ENCODE measurements around the gene FMNL1.

The FMNL1 gene

DNA sequence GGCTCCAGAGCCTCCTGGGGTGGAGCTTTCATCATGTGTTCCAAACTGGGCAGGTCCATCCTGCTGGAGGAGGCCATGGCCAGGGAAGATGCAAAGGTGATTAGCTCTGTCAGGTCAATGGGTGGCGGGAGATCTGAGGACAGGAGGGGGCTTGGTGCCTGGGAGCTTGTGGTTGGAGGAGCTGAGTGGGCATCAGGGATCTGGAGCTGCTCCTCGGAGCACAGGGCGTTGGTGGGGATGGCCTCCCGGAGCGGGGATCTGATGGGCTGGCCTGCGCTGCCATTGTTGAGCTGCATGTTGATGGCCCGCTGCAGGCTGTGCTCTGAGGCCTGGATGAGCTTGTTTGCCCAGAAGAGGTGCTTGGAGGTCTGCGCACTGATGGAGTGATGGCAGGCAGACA lies 33.7 kb downstream of the FMNL1 start:
- in situ Hi-C loops (cut with MboI; ENCODE audit: low sequenced_read_pairs) = no loop called here

DNA sequence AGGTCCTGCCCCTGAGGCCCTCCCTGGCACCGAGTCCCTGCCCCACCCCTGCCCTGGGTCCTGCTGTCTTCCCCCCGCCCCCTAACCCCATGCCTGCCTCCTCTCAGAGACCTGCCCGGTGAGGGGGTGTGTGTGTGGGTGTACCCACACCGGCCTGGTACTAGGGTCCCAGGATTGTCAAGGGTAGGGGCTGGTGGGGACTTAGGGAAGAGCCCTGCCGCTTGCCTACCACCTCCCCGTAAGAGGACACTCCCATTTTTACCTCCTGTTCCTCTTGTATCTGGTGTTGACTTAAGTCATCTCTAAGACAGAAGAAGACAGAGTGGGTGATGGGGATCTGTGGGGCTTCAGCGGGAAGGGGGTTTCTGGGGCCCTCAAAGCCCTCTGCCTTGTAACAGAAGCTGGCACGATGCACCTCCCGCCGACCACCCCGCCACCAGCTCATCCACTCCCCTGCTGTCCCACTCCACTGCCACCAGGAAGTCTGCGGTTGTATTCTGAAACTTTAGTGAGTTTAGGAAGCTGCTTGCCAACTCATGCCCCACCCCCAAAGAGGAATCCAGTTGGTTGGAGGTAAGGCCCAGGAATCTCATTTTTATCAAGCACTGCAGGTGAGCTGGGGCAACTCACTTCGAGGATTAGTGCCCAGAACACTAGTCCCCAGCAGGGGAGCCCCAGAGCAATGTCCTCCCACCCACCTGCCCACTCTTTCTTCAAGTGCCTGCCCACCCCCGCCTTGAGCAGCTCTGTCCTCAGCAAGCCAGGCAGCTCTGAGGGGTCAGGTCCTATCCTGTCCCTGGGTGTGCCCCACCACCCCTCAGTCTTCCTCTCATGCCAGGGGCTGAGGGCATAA lies 34.7 kb downstream of the FMNL1 start:
- in situ Hi-C loops (cut with MboI; ENCODE audit: low sequenced_read_pairs) = no loop called here

DNA sequence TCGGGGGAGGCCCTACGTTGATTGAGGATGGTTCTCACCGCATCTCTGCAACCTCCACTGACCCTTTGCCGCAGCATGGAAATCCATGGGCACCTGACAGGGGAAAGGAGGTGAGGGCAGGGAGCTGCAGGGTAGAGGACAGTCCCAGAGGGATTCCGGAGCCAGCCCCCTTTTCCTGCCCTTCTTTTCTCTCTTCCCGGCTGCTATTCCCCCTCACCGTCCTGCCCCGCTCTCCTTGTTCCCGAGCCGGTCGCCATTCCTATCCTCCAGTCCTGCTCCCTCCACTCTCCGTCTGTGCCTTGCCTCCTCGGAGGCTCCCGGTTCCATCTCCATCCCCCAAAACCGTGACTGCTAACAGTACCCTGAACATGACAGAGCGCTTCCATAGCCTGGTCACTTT lies 35.4 kb downstream of the FMNL1 start:
- in situ Hi-C loops (cut with MboI; ENCODE audit: low sequenced_read_pairs) = no loop called here

DNA sequence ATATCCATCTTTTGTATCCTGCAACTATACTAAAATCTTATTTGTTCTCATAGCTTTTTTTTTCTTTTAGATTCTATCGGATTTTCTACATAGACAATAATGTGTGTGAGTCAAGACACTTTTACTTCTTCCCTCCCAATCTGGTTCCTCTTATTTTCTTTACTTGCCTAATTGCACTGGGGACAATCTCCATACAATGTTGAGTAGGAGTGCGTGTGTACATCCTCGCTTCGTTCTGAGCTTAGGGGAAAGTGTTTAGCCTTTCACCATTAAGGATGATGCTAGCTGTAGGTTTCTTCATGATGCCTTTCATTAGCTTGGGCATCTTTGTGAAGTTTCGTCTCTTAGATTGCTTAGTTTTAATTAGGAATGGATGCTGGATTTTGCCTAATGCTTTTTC lies 37.3 kb downstream of the FMNL1 start:
- in situ Hi-C loops (cut with MboI; ENCODE audit: low sequenced_read_pairs) = no loop called here

DNA sequence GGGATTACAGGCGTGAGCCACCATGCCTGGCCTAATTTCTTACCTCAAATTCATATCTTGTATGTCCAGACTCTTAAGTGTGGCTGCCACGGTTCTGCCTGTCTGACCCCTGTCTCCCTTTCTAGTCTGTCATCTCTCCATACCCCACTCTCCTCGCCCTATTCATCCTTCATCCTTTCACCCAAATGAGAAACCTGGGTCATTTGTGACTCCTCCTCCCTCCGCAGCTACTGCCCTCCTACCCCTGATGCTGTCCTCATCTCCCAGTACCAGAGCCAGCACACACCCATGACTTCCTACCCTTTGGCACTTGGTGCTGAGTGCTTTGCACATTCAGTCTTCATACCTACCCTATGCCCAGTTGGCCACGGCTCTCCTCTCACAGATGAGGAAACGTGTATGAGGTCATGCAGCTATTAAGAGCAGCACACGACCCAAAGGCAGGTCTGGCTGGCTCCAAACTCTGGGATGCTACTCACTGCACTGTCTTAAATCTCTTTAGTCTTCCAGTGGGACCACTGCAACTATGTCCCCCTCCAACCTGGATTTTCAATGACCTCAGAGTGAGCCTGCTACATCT lies 38.6 kb downstream of the FMNL1 start:
- in situ Hi-C loops (cut with MboI; ENCODE audit: low sequenced_read_pairs) = no loop called here

DNA sequence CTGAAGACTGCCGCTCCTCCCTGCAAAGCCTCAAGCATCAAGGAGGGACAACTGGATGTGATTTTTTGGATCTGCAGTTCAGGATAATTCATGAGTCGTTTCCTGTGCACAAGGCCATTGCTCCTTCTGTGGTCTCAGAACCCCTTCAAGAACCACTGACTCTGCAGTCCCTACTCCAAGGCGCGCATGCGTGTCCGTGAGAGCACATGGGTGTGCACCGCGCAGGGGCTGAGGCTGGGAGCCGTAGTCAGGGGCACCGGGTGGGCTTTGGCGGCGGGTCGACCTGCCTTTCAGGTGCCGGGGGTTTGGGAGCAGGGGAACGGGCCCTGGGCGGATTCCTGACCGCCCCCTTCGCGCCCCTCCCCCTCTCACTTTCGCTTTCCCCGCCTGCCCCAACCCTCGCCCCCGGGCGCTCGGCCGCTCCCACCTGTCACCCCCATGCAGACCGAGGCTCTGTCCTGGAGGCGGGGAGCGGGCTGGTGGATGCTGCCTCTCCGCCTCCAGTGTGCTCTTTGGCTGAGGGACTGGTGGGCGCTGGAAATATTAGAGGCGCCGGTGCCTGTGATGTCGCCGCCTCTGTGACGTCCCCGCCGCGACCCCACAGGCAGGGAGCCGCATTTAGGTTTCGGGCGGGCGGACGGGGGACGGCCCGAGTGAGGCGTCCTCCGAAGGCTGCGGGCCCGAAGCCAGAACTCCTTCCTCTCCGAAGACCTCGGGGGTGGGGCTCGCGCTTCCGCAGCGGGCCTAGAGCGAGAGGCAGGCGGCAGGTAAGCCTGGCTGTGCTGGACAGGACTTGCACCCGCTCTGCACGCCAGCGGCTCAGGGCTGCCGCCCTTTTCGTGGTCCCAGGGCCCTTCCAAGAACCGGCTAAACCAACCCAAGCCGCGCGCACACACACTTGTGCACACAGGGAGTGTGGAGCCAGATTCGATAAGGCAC lies 40.2 kb downstream of the FMNL1 start, which contains the start of gene SPATA32:
Gene SPATA32, minus strand, starts transcription at position 518 of the 939 bp plus-strand sequence. Its CDS starts 78 bp downstream, at position 440.
- in situ Hi-C loops (cut with MboI; ENCODE audit: low sequenced_read_pairs) = no loop called here

DNA sequence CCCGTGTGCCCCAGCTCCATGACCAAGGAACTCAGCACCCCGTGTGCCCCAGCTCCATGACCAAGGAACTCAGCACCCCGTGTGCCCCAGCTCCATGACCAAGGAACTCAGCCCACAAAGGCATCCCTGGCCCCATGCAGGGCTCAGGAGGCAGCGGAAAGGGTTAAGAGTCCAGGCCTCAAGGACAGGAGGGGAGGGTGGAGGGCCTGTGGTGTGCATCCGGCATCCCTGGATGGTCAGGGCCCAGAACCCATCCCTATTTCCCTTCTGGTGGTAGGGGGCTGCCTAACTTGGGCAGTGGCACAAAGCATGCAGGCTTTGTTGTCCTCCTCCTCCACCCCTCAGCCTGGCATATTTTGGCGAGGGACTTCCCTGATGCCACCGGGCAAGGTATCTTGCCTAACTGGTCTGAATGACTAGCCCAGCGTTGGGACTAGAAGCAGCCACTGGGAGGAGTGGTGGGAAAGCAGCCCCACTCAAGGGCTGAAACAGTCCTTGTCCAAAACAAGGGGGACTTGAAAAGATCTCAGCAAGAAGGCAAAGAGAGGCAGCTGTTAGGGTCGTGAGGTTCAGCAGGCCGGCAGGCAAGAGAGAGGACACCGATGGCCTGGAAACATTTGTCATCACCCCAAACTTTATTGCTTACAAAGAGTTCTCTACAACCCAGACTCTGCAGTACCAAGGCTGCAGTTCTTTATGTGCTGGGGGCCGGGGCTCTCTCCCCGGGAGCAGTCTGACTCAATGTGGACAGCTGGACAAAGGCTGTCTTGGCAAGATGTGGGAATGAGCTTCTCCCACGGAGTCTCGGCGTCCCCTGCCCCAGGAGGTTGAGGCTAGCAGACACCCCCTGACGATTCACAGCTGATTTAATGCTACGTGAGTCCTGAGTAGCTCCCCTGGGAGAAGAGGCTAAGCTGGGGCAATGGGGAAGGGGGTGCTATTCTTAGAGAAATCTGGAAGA lies 41.1 kb downstream of the FMNL1 start:
- in situ Hi-C loops (cut with MboI; ENCODE audit: low sequenced_read_pairs) = no loop called here

DNA sequence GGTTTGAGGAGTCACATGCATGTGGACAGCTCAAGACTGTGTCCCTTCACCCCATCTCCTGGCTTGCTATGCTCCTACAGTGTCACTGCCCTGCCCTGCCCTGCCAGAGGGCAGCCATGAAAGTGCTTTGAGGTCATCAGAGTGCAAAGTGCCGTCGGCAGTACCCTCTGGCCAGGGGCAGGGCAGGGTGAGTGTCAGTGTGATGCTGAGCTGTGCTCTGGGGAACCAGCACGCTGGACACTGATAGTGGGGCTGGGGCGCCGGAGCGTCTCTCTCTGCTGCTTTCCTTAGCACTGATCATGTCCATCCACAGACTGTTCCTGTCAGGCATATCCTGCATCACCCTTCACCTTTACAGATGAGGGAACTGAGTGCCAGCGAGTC lies 41.8 kb downstream of the FMNL1 start:
- in situ Hi-C loops (cut with MboI; ENCODE audit: low sequenced_read_pairs) = no loop called here

DNA sequence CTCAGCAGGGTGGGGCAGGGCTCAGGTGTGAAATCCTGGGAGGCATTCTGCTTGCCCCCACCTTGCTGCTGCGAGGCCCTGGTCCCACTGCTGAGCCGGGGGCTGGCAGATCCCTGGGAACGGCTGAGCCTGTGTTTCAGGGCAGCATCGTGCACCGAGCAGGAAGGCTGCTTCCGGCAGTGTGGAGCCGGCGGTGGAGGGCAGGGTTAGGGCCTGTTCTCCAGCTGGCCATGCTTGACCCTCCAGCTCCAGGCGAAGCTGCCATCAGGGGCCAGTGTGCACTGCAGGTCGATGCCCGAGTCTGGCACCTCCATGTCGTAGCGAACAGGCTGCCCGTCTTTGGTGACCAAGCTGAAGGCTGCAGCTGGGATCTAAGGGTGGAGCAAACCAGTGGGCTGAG lies 42.7 kb downstream of the FMNL1 start:
- in situ Hi-C loops (cut with MboI; ENCODE audit: low sequenced_read_pairs) = no loop called here

DNA sequence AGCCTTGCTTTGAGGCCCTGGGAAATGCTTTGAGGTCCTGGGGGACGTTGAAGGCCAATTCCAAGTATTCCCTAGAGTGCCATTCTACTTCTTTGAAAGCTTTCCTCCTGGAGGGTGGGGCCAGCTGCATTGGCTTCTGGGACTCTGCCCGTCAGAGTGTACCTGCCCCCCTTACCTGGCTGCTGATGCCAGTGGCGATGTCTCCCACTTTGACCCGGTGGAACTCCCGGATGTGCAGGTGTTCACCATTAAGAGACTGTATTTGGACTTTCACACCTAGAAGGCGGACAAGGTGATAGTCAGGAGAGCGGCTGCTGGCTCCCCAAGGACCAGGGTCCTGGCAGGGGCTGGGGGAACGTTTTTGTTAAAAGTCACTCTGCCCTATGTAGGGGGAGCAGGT lies 43.3 kb downstream of the FMNL1 start:
- in situ Hi-C loops (cut with MboI; ENCODE audit: low sequenced_read_pairs) = no loop called here

DNA sequence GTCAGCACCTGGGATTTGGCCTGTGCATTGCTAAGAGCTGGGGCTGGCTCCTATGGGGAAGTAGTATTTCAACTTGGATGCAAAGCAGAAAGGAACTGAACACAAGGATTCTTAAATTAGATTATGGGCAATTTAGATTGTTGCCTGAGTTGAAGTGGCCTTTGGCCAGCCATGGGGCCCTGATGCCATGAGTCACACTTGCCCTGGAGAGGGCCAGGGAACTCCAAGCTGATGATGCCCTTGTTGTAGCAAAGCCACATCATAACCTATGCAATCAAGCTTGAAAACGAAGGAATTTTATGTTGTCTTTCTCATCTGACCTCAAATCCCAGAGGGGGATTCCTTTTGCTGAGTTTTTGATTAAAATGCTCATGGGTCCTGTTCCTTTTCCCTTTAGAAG lies 44.1 kb downstream of the FMNL1 start:
- in situ Hi-C loops (cut with MboI; ENCODE audit: low sequenced_read_pairs) = no loop called here

DNA sequence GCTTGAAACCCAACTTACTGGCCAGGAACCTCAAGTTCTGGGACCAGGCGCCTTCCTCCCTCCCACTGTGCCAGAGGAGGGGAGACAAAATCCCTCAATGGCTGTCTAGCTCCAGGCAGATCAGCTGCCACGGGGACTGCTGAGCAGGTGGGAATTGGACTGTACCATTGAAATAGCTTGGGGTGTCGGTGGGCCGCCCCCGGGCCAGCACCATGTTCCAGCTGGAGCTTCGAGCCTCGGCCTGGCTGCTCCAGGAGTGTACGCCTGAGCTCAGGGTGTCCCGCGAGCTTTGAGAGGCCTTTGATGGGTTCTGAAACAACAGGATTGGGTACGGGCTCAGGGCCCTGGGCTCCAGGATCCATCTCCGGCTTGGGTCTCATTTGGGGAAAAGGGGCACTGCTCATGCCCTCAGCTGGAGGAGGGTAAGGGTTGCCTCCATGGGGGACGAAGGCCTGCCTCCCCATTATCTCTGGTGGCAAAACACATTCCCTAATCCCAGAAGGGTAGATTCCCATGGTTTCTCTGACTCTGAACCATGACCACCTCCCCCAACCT lies 44.8 kb downstream of the FMNL1 start:
- in situ Hi-C loops (cut with MboI; ENCODE audit: low sequenced_read_pairs) = no loop called here

DNA sequence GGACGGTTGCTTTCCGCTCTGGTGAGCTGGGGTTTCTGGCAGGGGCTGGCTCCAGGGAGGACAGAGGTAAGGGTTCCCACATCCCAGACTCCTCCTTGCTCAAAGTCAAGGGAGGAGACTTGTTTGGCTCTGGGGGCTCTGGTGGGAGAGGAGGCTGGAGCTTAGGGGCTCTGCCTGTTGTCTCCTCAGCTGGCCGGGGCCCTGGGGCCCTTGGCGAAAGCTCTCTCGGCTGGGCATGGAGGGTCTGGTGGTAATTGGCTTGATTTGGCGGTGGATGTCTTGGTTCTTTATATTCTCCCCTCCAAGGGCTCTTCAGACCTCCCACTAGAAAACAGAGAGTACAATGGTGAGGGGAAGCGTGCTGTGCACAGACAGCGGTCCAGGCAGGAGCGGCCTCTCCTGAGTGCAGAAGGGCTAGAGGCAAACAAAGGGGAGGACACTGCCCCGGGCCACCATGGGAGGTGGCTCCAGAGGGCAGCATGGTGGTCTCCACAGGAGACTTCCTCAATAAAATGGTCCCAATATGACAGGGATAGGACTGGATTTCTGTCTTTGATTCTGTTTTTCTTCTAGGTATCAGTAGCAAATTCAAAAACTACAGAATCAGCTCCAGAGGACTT lies 45.9 kb downstream of the FMNL1 start:
- in situ Hi-C loops (cut with MboI; ENCODE audit: low sequenced_read_pairs) = no loop called here

DNA sequence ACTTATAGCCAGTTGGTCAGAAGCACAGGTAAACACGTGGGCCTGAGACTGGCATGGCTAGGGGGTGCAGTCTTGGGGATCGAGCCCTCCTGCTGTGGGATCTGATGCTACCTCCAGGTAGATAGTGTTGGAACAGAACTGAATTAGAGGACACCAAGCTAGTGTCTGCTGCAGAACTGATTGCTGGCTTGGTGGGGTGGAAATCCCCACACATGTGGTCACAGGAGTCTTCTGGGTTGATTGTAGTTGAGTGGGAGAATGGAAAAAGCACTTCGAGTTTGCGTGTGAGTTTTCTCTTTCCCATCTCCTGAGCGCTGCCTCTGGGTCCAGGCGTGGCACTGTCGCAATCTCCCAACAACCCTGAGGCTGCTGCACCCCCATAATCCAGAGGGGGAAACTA lies 48.2 kb downstream of the FMNL1 start:
- in situ Hi-C loops (cut with MboI; ENCODE audit: low sequenced_read_pairs) = no loop called here

DNA sequence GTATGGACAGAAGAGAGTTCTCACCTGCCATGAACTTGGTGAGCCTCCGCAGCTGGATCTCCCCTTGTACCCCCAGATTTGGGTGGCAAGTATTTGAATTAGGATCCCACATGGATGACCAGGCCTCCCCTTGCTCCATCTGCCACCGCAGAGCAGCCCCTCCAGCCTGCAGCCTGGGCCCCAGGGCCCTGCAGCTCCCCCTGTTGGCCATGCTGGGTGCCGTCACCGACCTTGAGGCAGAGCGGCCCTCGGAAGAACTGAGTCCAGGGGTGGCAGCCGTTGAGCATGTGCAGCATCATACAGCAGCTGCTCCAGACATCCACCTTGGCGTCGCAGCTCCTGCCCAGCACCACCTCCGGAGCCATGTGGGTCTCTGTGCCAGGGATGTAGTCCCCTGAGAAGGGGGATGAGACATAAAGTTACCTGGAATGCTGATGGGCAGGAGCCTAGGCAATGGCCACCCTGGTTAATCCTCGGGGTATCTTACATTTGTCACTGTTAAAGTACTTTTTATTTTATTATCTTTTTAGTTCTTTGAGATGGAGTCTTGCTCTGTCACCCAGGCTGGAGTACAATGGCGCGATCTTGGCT lies 49.2 kb downstream of the FMNL1 start:
- in situ Hi-C loops (cut with MboI; ENCODE audit: low sequenced_read_pairs) = no loop called here

DNA sequence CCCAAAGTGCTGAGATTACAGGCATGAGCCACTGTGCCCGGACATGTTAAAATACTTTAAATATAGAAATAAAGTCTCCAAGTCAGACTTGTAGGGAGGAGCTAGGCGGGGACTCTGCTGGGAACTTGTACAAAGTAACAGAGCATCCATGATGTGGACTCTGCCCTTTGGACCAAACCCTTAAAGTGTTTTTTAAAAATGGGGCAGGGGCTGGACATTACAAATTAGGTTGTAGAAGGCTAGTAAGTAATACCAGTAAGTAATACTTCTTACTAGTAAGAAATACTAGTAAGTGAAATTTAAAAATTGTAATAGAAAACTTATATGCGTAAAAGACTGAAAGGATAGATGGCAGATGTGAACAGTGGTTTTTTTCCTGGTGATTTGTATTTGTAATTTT lies 49.9 kb downstream of the FMNL1 start:
- in situ Hi-C loops (cut with MboI; ENCODE audit: low sequenced_read_pairs) = no loop called here

DNA sequence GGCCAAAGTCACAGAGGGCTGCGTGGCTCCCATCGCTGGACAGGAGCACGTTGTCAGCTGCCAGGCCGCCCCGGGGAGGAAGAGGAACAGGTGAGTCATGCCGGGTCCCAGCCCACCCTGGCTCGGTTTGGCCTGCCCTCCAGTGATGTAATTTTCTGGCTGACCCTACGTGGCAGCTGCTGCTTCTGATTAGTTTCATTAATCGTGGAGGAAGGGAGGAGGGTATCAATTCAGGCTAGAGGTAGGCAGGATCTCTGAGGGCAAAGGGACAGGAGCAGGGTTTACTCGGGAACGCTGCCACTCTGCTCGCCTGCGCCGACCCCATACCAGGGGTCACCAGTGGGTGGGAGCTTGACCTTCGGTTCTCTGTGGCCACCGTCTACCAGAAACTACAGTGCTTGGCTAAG lies 51.9 kb downstream of the FMNL1 start:
- in situ Hi-C loops (cut with MboI; ENCODE audit: low sequenced_read_pairs) = no loop called here

DNA sequence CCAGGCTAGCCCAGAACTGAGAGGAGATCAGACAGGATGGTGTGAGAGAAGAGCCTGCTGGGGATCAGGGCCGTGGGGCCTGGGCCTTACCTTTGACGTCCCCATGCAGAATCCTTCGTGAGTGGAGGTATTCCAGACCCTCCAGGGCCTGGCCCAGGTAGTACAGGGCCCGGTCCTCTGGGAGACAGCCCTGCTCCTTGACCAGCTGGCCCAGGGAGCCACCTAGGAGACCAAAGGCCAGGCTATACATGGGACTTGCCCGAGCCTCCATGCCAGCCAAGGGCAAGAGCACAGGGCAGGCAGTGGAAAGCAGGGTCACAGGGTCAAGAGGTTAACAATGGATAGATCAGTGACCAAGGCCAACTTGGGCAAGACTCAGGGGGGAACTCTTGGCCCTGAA lies 52.3 kb downstream of the FMNL1 start:
- in situ Hi-C loops (cut with MboI; ENCODE audit: low sequenced_read_pairs) = no loop called here

DNA sequence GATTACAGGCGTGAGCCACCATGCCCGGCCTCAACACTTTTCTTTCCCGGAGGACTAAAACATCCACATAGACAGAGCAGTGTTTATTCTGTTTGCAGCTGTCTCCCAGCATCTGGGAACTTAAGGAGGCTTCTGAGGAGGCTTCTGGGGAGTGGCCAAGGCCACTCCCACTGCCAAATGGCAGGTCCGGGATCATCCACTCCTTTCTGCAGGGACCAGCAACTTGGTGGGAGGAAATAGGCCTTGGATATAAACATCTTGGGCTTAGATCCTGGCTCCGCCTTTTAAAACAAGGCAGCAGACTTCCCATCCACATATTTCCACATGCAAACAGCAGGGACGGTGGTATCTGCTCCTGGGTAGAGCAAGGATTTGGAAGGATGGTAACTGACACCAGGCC lies 54.3 kb downstream of the FMNL1 start:
- in situ Hi-C loops (cut with MboI; ENCODE audit: low sequenced_read_pairs) = no loop called here
